ENCODE data around the gene CT45A9.

- TF ChIP-seq, protein P1, sequence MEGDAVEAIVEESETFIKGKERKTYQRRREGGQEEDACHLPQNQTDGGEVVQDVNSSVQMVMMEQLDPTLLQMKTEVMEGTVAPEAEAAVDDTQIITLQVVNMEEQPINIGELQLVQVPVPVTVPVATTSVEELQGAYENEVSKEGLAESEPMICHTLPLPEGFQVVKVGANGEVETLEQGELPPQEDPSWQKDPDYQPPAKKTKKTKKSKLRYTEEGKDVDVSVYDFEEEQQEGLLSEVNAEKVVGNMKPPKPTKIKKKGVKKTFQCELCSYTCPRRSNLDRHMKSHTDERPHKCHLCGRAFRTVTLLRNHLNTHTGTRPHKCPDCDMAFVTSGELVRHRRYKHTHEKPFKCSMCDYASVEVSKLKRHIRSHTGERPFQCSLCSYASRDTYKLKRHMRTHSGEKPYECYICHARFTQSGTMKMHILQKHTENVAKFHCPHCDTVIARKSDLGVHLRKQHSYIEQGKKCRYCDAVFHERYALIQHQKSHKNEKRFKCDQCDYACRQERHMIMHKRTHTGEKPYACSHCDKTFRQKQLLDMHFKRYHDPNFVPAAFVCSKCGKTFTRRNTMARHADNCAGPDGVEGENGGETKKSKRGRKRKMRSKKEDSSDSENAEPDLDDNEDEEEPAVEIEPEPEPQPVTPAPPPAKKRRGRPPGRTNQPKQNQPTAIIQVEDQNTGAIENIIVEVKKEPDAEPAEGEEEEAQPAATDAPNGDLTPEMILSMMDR (IDR thresholded peaks at IDR 0.05; ENCODE audit: low read depth, low read length) = no peak
- no peak for TF ChIP-seq EZH2phosphoT487 (IDR thresholded peaks at IDR 0.05; ENCODE audit: low read depth)
These were observed 21.2 kb upstream of the CT45A9 start for GRCh38 chrX:135892781-135893180.

Data from OCI-LY3 (cell line).